ENCODE data around the gene GABRR3.

The GABRR3 gene

GRCh38 chr3:97937205-97937604 lies 97.9 kb downstream of the GABRR3 start:
- TF ChIP-seq REST (IDR thresholded peaks at IDR 0.05; ENCODE audit: insufficient replicate concordance, low read depth), result no peak
- no peak for TF ChIP-seq CTCF (IDR thresholded peaks at IDR 0.05; ENCODE audit: insufficient read depth, low read length)
- no peak for TF ChIP-seq POLR2AphosphoS5 (IDR thresholded peaks at IDR 0.05; ENCODE audit: low read depth)
- no peak for TF ChIP-seq GABPA (IDR thresholded peaks at IDR 0.05; ENCODE audit: low read depth)
- TF ChIP-seq SPI1 (IDR thresholded peaks at IDR 0.05; ENCODE audit: borderline replicate concordance, low read depth), result no peak
- Histone ChIP-seq H3K27me3 (ENCODE audit: insufficient read depth, poor library complexity, severe bottlenecking) (no peaks in the 10 kb centered on the region), H3K4me3 (replicated peaks; ENCODE audit: insufficient read depth, low read length) (no peak overlapping the region), H3K27ac (replicated peaks) (no peak overlapping the region)
- DNase-seq (ENCODE audit: low read depth in 1 of 2, low spot score in 1 of 2), result no peak

GRCh38 chr3:97935842-97936241 lies 99.3 kb downstream of the GABRR3 start:
- H3K4me3 ChIP-seq (replicated peaks; ENCODE audit: insufficient read depth, low read length), result no peak overlapping the region
- no peak overlapping the region for H3K27ac ChIP-seq (replicated peaks)
- no peak for DNase-seq (ENCODE audit: low read depth in 1 of 2, low spot score in 1 of 2)
- no peaks in the 10 kb centered on the region for H3K27me3 ChIP-seq (ENCODE audit: insufficient read depth, poor library complexity, severe bottlenecking)
- TF ChIP-seq POLR2AphosphoS5 (IDR thresholded peaks at IDR 0.05; ENCODE audit: low read depth) (no peak), CTCF (IDR thresholded peaks at IDR 0.05; ENCODE audit: insufficient read depth, low read length) (no peak), REST (IDR thresholded peaks at IDR 0.05; ENCODE audit: insufficient replicate concordance, low read depth) (no peak), SPI1 (IDR thresholded peaks at IDR 0.05; ENCODE audit: borderline replicate concordance, low read depth) (no peak), GABPA (IDR thresholded peaks at IDR 0.05; ENCODE audit: low read depth) (no peak)

All from HL-60 (cell line).